ENCODE measurements around the gene DYRK3.
A peak's percentile ranks its signal among the peaks of the same experiment; 100 is the strongest.
"Not testable (repeated sequence)": the region's sequence is repeated elsewhere in the genome, so short reads cannot be mapped to it uniquely, and the experiment has no call there.

Gene DYRK3

DNA sequence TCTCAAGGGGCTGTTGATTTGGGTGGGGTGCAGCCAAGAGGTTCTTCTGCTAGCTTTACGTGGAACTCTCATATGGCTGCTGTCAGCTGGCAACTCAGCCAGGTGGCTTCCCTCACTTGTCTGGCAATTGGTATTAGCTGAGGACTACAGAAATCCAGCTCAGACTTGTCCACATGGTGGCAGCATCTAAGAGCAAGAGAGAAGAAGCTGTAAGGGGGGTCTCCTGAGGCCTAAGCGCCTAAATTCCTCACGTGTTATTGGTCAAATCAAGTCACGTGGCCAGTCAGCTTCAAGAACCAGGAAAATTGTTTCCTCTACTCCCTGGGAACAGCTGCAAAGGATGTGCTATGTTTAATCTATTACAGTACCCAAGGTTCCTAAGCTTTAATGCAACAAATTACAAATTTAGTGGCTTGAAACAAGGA, 4.2 kb upstream of the DYRK3 start:
- DNase-seq (ENCODE audit: low read depth), result no peak

- no peak for DNase-seq (ENCODE audit: low read depth)
Measured at GRCh38 chr1:206633708-206634121, 1.6 kb upstream of the DYRK3 start.

- peak; percentile 60 for DNase-seq (ENCODE audit: low read depth)
Measured at GRCh38 chr1:206634365-206635079, 814 bp upstream of the DYRK3 start.

GRCh38 chr1:206635978-206636345, 626 bp downstream of the DYRK3 start:
- DNase-seq (ENCODE audit: low read depth), result no peak

DNA sequence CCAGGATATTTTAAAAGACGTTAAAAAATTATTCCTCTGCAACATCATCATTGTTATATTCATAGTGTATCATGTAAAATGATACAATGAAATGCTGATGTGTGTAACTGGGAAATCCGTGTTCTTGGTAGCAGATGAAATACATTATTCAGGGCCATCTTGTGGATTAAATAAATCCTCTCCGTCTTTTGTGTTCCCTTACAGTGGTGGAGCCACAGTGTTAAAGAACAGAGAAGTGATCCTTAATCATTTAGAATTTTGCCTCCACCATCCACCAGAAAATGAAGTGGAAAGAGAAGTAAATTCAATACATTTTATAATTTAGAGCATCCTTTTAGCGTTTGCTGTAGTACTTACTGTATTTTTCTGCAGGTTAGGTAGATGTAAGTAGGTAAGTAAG, 1.3 kb downstream of the DYRK3 start:
- no peak for DNase-seq (ENCODE audit: low read depth)

DNA sequence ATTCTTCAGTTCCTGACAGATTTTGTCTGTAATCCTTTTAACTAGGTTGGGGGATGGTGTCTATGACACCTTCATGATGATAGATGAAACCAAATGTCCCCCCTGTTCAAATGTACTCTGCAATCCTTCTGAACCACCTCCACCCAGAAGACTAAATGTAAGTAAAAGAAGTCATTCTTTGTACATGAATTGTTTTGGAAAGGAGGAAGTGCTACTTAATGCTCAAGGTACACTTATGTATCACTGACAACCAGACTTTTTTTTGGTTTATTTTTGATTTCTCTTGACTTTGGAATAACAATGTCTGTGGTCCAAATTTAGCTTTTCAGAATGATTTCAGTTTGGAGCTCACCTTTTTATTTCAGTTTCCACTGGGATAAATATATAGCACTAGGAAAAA, 2.3 kb downstream of the DYRK3 start:
- no peak for DNase-seq (ENCODE audit: low read depth)

DNA sequence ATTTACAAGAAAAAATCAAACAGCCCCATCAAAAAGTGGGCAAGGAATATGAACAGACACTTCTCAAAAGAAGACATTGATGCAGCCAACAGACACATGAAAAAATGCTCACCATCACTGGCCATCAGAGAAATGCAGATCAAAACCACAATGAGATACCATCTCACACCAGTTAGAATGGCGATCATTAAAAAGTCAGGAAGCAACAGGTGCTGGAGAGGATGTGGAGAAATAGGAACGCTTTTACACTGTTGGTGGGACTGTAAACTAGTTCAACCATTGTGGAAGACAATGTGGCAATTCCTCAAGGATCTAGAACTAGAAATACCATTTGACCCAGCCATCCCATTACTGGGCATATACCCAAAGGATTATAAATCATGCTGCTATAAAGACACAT, 6.7 kb downstream of the DYRK3 start:
- DNase-seq (ENCODE audit: low read depth), result not testable (repeated sequence)

DNA sequence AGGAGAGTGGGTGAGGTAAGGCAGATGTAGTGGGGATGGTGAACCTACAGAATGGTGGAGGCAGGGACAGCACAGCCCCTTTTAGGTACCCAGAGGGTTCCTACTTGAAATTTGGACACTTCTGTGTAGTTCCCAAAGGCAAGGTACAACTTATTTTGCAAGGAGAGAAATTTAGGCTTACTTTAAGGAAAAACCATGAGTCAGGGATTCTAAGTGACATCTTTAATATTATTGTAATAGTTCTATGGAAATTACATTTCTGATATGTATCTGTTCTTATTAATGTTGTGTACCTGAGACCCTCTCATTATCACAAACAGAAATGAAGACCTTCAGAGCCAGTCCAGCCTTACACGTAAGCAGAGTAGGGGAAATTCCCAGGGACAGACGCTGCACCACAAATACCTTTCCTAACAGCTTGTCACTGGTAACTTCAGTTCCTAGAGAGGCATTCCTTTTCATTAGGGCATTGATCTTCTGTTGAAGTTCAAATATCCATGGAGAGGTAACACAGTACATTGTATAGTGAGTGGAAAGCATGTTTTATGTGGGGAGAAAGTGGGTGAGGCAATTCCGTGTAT, 7.9 kb downstream of the DYRK3 start:
- DNase-seq (ENCODE audit: low read depth), result no peak

- DNase-seq (ENCODE audit: low read depth), result no peak
Measured at GRCh38 chr1:206646504-206646903, 11.2 kb downstream of the DYRK3 start.

GRCh38 chr1:206647224-206647623, 11.9 kb downstream of the DYRK3 start:
- DNase-seq (ENCODE audit: low read depth), result no peak

DNA sequence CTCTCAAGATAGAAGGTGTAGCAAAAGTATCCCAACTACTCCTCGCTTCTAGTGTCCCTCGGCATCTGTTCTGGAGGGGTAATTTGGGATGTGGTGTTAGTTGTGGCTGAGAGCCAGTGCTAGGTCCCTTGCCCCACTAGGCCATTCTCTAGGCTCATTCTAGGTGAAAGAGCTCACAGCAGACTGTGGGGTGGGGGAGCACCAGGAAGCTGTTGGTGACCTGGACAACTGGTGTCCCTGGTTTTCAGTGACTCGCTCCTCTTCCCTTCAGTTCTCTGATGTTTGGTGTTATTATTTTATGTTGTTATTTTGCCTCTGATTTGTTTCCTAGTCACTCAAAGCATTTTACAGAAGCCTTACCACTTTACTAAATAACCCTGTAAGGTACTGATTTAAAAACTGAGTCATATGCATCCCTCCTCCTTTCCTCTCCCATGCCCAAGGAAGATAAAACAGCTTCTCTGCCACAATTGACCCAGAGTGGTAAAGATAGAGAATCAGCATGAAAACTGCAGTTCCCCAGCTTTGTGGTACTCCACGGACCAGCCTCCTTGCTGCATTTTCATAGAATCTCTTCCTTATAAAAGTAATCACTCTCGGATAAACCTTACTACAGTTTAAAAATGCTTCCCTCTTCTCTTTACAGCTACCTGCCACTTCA, 14.1 kb downstream of the DYRK3 start:
- no peak for DNase-seq (ENCODE audit: low read depth)

DNA sequence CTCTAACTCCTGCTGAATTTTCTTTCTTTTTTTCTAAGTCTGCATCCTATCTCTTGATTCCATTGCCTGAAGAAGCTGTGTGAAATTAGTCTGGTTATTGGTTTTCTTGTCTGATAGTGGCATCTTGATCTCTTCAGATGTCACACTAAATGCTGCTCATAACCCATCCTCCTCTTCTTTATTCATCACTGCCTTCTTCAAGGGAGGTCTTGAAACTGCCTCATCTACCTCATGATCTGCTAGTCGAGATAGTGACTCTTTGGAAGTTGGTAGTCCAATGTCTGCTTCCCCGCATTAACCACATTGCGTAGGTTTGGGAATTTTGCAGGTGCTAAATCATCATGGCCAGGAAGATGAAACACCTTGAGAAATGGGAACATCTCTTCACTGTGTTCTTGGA, 15.7 kb downstream of the DYRK3 start:
- no peak for DNase-seq (ENCODE audit: low read depth)

- DNase-seq (ENCODE audit: low read depth), result no peak
Measured at GRCh38 chr1:206651958-206652890, 16.9 kb downstream of the DYRK3 start.

- no peak for DNase-seq (ENCODE audit: low read depth)
Measured at GRCh38 chr1:206653715-206654459, 18.6 kb downstream of the DYRK3 start.

- no peak for DNase-seq (ENCODE audit: low read depth)
Measured at GRCh38 chr1:206654828-206655227, 19.5 kb downstream of the DYRK3 start.

DNA sequence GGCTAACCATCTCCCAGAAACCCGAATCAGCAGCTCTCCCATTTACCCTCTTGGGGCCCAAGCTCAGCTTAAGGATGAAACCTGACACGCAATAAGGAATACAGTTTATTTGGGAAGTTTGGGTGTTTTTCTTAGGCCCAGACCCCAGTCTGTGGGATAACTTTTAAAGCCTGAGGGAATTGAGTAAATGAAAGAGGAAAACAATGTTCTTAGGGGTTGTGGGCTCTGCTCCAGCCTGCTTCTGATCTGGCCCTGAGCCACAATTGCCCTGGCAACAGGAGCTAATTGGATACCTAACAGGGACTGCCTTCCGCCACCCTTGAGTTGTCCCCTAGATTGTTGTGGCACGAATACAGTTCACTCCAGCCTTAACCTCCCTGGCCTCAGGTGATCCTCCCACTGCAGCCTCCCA, 20.1 kb downstream of the DYRK3 start:
- no peak for DNase-seq (ENCODE audit: low read depth)

DNA sequence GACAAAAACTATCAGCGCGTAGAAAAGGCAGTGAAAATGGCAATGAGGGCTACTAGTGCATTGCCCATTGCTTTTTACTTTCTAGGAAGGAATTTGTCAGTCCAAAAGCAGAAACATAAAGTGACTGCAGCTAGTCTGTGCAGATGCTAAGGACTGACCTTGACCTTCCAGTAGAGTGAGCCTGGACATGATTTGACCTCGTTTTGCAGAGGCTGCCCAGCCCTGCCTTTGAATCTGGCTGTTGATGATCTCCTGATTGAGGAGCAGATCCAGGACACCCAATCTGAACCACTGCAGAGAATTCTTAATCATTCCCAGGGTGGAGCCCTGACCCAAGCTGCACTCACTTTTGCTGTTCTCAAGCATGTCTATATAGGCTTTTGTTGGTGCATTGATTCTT, 21.6 kb downstream of the DYRK3 start:
- no peak for DNase-seq (ENCODE audit: low read depth)

DNA sequence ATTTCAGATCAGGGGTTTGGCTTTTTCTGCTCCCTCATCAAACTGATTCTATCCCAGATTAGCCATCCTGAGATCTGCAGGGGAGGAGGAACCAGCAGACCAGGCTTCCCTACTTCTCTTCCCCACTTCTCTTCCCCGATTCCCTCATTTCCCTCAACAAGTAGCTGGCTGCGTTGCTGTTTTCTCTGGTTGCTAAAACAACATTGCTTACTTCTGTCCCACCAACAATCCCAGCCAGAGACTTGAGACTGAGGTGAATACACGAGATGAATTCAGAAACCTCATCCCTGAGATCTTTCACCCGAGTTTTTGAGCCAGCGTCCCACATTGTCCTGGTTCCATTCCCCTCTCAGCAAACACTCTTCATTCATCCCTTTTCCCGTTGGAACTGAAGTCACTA, 22.4 kb downstream of the DYRK3 start:
- DNase-seq (ENCODE audit: low read depth), result no peak

DNA sequence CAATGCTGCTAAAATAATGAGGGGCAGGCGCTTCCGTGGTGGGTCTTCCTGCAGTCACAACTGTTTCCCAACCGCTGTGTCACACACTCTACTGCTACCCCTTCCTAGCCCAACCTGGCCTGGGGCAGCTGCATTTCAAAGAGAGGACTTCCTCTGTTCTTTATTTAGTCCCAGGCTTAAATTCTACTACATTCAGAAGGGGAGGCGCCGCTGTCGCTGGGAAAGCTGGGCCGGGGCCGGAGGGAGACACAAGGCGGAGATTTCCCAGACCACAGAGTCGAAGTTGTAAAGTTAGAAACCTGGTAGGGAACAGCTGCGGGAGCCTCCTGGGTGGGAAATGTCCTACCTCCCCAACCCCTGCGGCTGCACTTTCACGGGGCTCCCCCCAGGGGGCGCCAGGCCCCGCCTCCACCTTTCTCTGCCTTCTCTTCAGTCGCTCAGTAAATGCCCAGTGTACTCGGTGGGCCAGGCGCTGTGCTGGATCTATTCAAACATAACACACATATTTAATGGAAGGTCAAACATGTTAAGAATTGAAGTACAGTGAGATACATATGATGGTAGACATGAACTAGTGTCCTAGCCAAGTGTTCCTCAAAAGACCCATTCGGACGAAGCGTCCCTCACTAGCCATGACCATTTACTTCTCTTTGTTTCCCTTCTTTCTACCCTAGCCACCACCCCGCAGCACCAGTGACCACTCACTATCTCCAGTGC, 23.1 kb downstream of the DYRK3 start:
- DNase-seq (ENCODE audit: low read depth), result no peak

- DNase-seq (ENCODE audit: low read depth), result no peak
Measured at GRCh38 chr1:206658981-206659273, 23.6 kb downstream of the DYRK3 start.

GRCh38 chr1:206660136-206660535, 24.8 kb downstream of the DYRK3 start:
- DNase-seq (ENCODE audit: low read depth), result no peak

Data from stimulated activated CD4-positive, alpha-beta T cell treated with anti-CD3 and anti-CD28 coated beads, Interleukin-2, amount 100 ng/mL, for 4 hours (primary cell).